Measurements from ENCODE around the gene ACTR3C. TPM values are rescaled to one million over a fixed set of nuclear protein-coding genes. Genes with fewer than 3 reads are reported as not detected.
A peak's percentile ranks its signal among the peaks of the same experiment; 100 is the strongest.
"Not testable (repeated sequence)": the region's sequence is repeated elsewhere in the genome, so short reads cannot be mapped to it uniquely, and the experiment has no call there.

ACTR3C gene
- total RNA-seq, 1 donor from 2014 or later = 0.49 TPM

GRCh38 chr7:150220673-150221181, 102.6 kb downstream of the ACTR3C start:
- H3K27ac Mint-ChIP-seq (ENCODE audit: unreplicated experiment); H3K4me1 Mint-ChIP-seq; H3K9me3 Mint-ChIP-seq; H3K4me3 Mint-ChIP-seq; DNase-seq (ENCODE audit: low read depth, low spot score); H3K36me3 Mint-ChIP-seq (ENCODE audit: low read depth): not testable (repeated sequence)
- H3K27me3 Mint-ChIP-seq (ENCODE audit: low read depth) = peaks cover 64% of the 10 kb centered on the region

- H3K36me3 Mint-ChIP-seq (ENCODE audit: low read depth); H3K4me1 Mint-ChIP-seq; DNase-seq (ENCODE audit: low read depth, low spot score); H3K27ac Mint-ChIP-seq (ENCODE audit: unreplicated experiment); H3K9me3 Mint-ChIP-seq: not testable (repeated sequence)
- H3K4me3 Mint-ChIP-seq = peak overlapping the region; percentile 34
- peaks cover 62% of the 10 kb centered on the region for H3K27me3 Mint-ChIP-seq (ENCODE audit: low read depth)
These were observed 103.2 kb downstream of the ACTR3C start for GRCh38 chr7:150219941-150220658.

GRCh38 chr7:150206848-150207247, 116.5 kb downstream of the ACTR3C start:
- DNase-seq (ENCODE audit: low read depth, low spot score); H3K4me3 Mint-ChIP-seq; H3K9me3 Mint-ChIP-seq; H3K36me3 Mint-ChIP-seq (ENCODE audit: low read depth); H3K4me1 Mint-ChIP-seq; H3K27ac Mint-ChIP-seq (ENCODE audit: unreplicated experiment): not testable (repeated sequence)
- peaks cover 18% of the 10 kb centered on the region for H3K27me3 Mint-ChIP-seq (ENCODE audit: low read depth)

- H3K4me1 Mint-ChIP-seq; H3K36me3 Mint-ChIP-seq (ENCODE audit: low read depth); H3K4me3 Mint-ChIP-seq; H3K27ac Mint-ChIP-seq (ENCODE audit: unreplicated experiment); H3K9me3 Mint-ChIP-seq; DNase-seq (ENCODE audit: low read depth, low spot score): not testable (repeated sequence)
- peaks cover 16% of the 10 kb centered on the region for H3K27me3 Mint-ChIP-seq (ENCODE audit: low read depth)
These were observed 117.5 kb downstream of the ACTR3C start for GRCh38 chr7:150205866-150206265.

GRCh38 chr7:150204577-150204976, 118.8 kb downstream of the ACTR3C start:
- H3K4me3 Mint-ChIP-seq; H3K9me3 Mint-ChIP-seq; DNase-seq (ENCODE audit: low read depth, low spot score); H3K36me3 Mint-ChIP-seq (ENCODE audit: low read depth); H3K4me1 Mint-ChIP-seq; H3K27ac Mint-ChIP-seq (ENCODE audit: unreplicated experiment): not testable (repeated sequence)
- peaks cover 16% of the 10 kb centered on the region for H3K27me3 Mint-ChIP-seq (ENCODE audit: low read depth)

GRCh38 chr7:150202894-150203293, 120.5 kb downstream of the ACTR3C start:
- not testable (repeated sequence) for H3K27me3 Mint-ChIP-seq (ENCODE audit: low read depth)

More at GRCh38 chr7:150202894-150203293, 120.5 kb downstream of the ACTR3C start:
- H3K4me3 Mint-ChIP-seq; H3K27ac Mint-ChIP-seq (ENCODE audit: unreplicated experiment); H3K9me3 Mint-ChIP-seq; H3K36me3 Mint-ChIP-seq (ENCODE audit: low read depth); H3K4me1 Mint-ChIP-seq; DNase-seq (ENCODE audit: low read depth, low spot score): not testable (repeated sequence)

Other genes with a start within 250 kb of the ACTR3C start
- gene LRRC61, start 190 bp downstream of the ACTR3C start, total RNA-seq = 23.2 and 26.3 TPM in 2 replicates
- gene RARRES2, start 18.1 kb upstream of the ACTR3C start, total RNA-seq = 24.4 and 26.3 TPM in 2 replicates
- gene REPIN1, start 45.3 kb upstream of the ACTR3C start, total RNA-seq = 212 and 224 TPM in 2 replicates
- gene ZNF775, start 55.8 kb upstream of the ACTR3C start, total RNA-seq = 13.3 and 16.5 TPM in 2 replicates
- gene GIMAP8, start 127.1 kb upstream of the ACTR3C start, total RNA-seq = not detected in 2 replicates
- gene GIMAP7, start 191.3 kb upstream of the ACTR3C start, total RNA-seq = not detected in 2 replicates
- not detected in 2 replicates for gene GIMAP4, start 243.8 kb upstream of the ACTR3C start, total RNA-seq